ENCODE measurements around the gene COMMD1.
"Not testable (repeated sequence)": the region's sequence is repeated elsewhere in the genome, so short reads cannot be mapped to it uniquely, and the experiment has no call there.

COMMD1 gene

GRCh38 chr2:62074233-62074632, 168.8 kb downstream of the COMMD1 start:
- DNase-seq (ENCODE audit: low read depth in 2 of 2), result no peak

GRCh38 chr2:62076980-62077638, 171.6 kb downstream of the COMMD1 start:
- DNase-seq (ENCODE audit: low read depth in 2 of 2), result no peak

- no peak for DNase-seq (ENCODE audit: low read depth in 2 of 2)
Measured at GRCh38 chr2:62084801-62085200, 179.3 kb downstream of the COMMD1 start.

DNA sequence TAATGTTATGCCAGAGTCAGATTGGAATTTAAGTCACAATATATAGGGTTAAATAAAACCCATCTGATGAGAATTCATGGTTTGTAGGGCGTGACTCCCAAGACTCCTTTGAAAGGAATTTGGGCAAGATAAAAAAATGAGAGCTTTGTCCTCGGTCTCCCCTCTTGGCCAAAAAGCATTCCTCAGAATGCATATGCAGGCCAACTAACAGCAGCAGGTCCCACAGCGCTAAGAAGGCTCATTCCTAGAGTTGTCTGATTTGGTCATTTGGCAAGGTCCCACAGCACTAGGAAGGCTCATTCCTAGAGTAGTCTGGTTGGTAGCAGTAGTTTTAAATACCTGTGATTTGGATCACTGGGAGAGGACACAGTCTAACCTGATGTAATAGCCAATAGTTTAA, 184.2 kb downstream of the COMMD1 start:
- DNase-seq (ENCODE audit: low read depth in 2 of 2), result no peak

DNA sequence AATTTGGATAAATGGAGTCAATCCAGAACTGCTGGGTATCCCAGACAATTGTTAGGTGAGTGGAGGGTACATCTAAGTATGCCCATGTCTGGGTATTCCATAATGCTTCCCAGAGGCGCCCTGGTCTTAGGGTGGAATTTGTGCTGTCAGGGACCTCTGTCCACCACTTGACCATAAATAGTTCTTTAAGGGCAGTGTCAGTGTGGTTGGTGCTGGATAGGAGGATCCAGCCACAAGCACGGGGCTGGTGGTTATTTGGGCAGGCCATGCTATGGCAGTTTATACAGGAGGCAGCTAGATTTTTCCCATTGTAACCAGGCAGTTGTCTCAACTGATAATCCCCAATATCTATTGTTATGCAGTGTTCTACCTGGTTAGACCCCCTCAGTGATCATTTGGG, 186.0 kb downstream of the COMMD1 start:
- DNase-seq (ENCODE audit: low read depth in 2 of 2), result no peak

GRCh38 chr2:62099050-62099449, 193.6 kb downstream of the COMMD1 start:
- DNase-seq (ENCODE audit: low read depth in 2 of 2), result no peak

DNA sequence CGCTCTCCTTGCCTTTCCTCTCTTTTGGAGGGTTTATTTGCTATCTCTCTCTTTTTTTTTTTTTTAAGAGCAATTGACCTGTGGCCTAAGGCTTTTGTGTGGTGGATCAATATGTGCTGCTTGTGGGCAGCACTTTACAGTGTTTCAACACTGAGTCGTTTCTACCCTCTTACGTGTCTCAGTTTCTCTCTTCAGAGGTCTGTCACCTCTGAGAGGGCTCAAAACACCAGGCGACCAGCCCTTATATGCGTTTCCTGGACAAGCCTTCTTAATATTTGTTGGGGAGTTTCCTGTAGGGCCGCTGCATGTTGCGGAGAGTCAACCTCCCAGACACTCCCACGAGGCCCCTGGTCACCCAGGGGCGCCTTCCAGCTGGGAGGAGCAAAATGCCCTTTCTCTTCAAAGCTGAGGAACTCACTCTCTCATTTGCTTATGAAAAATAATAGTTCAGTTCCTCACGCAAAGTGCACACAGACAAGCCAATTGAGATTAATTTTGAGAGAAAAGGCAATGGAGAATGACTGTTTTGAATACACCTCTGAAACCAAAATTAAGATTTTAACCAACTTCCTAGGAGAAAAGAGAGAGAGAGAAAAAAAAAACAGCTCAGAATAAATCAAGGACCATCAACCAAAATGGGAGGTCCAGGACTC, 194.2 kb downstream of the COMMD1 start:
- no peak for DNase-seq (ENCODE audit: low read depth in 2 of 2)

DNA sequence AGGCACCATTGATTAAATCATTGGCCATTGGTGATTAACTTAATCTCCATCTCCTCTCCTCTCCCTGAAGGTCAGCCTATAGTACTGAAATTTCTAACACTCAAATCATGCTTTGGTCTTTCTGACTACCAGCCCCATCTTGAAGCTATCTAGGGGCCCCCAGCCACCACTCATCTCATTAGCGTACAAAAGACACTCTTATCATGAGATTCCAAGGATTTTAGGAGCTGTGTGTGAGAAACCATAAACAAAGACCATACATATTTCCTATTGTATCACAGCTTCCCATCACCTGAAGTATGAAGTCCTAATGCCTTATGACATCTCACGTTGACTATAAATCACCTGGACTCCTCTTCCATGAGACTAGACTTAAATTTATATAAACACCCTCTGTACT, 196.4 kb downstream of the COMMD1 start:
- DNase-seq (ENCODE audit: low read depth in 2 of 2), result no peak

DNA sequence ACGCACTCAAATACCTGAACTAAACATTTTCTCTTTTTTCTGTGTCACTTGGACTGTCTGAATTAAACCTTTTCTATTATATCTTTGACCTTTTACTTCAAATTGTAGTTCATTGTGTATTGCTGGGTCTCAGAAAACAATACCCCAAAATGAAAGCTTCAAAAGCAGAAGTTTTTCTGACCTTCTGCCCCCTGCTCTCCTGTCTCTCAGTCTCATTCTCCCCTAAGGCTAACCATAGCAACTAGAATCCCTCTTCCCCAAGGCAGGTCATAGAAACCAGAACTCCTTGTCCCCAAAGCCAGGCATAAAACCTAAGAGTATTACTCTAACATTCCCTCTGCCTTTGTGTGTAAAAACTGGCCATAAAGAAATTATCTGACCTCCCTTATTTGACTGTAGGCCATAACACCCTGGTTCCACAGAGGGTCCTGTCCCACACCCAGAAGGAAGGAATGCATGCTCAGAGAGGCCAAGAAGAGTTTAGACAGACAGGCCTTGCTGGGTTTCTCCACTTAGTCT, 197.0 kb downstream of the COMMD1 start:
- DNase-seq (ENCODE audit: low read depth in 2 of 2), result no peak

DNA sequence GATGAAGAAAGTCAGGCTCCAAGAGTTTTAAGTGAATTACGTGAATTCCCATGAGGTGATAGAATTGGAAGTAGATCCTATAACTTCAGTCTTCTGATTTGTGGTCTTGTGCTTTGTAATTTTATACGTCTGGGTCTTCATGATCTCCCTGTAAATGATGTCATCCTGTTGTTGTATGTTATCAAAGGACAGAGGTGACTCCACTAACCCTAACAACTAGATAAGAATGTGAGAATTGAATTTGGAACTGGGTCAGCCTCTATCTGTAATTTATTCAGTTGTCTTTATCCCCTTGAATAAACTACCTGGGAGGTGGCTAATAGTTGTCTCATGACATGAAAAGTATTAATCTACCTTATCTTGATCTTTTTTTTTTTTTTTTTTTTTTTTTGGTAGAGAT, 204.1 kb downstream of the COMMD1 start:
- DNase-seq (ENCODE audit: low read depth in 2 of 2), result no peak

DNA sequence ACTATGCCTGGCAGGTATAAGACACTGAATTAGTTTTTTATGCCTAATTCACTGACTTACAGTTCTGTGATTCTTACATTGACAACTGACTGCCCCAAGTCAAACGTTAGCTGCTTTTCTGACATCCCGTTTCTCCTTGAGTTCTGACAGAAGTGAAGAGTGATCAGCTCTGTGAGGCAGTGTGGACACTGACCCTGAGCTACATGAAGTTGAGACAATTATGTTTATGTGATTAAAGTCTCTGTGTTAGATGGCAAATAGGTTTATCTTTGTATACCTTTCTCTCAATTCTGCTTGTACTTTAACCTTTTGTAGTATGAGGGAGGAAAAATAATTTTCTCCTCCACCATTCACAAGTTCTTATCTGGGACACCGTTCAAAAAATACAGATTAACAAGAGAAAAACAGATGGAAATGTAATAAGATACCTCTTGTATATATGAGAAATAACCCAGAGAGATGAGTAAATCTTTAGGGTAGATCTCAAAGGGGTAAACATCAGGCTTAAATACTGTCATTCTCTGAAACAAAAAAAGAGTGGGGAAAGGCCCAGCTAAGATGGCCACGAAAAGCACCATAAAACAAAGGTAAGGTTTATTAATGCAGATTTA, 205.0 kb downstream of the COMMD1 start:
- no peak for DNase-seq (ENCODE audit: low read depth in 2 of 2)

DNA sequence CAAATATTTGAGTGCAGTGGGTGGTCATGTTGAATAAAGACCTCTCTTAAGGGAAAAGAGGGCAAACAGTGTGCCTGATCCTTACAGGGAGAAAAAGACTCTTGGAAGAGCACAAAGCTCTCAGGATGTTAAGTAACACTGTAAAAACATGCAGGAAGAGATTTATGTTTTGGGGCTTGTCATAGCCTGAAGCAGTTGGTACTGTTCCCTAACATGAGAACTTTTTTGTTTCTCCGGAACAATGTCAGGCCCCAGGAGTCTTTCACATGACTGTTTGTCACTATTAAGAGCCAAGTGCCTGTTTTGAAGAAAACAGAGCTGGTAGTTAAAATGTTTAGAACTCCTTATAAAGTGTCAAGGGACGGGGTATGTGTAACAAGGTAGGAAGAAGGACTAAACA, 206.7 kb downstream of the COMMD1 start:
- no peak for DNase-seq (ENCODE audit: low read depth in 2 of 2)

DNA sequence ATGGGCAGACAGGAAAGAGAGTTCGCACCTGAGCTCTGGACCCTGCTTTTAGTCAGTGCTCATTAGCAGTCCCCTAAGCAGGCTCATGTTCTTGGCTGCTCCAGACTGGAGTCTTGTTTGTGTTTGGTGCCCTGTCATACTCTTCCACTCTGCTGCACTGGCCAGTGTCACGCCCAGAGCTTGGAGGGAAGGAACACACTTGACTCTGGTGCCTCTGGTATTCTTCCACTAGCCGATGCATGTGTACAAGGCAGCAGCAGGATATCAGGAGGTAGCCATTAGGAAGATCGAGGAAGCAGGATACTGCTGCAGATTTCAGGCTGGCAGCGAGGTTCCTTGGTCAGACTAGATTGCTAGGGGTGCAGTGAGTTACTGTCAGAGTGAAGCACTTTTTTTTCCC, 209.1 kb downstream of the COMMD1 start:
- no peak for DNase-seq (ENCODE audit: low read depth in 2 of 2)

GRCh38 chr2:62116983-62117382, 211.5 kb downstream of the COMMD1 start:
- no peak for DNase-seq (ENCODE audit: low read depth in 2 of 2)

GRCh38 chr2:62118160-62118559, 212.7 kb downstream of the COMMD1 start:
- DNase-seq (ENCODE audit: low read depth in 2 of 2), result no peak

- DNase-seq (ENCODE audit: low read depth in 2 of 2), result no peak
Measured at GRCh38 chr2:62119311-62119974, 214.0 kb downstream of the COMMD1 start.

- not testable (repeated sequence) for DNase-seq (ENCODE audit: low read depth in 2 of 2)
Measured at GRCh38 chr2:62126239-62126638, 220.8 kb downstream of the COMMD1 start.

DNA sequence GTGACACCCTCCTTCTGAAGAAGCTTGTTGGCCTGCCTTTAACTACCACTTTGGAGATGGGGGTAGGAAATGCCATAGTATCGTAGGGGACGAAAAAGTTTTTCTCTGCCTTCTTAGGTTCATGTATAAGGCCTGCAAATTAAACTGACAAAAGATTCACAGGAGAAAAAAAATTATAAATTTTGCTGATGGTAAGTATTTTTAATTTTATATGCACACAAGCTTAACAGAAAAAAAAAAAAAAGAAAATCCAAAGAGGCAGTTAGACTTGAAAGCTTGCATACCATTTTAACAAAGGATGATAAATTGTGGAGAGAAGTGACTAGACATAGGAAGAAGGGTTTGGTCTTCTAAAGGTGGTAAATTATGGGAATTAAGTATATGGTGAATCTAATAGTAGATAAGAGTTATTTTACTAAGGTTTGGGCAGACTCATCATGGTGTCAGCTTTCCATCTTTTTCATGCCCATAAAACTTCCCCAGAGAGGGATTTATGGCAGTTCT, 227.9 kb downstream of the COMMD1 start:
- no peak for DNase-seq (ENCODE audit: low read depth in 2 of 2)

DNA sequence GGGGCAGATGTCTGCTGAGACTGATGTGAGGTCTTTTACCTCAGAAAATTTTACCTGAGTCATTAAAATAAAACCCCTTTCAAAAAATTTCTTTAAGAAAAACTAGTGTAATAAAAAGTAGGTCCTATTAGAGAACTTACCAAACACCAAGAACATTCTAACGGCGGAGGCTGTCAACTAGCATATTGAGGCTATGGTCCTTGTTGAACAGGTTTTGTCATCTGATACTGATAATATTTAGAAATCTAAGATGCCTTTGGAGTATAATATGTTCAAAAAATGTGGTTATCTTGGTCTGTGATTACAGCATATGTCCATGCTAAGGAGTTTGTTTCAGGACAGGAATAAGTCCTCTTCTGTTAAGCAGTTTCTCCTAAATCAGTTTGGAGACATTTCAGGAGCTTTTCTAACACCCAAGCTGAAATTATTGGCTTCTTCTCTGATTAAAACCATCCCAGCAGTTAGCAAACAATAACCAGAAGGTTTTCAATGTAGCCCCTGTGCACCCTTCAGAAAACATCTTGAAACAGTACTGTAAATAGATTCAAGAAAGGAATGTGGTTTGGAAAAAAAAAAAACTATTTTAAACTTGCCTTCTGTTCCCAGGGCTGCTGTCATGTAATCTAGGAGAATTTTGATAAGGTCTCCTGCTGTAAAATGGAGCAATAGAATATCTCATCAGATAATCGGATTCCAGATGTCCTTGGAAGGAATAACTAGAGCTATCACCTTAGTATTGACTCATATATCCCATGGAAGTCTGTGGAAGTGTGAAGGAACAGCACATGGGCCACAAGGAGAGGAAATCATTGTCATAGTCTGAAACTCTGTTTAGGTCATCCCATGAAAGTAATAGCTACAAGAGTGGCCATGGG, 231.7 kb downstream of the COMMD1 start:
- no peak for DNase-seq (ENCODE audit: low read depth in 2 of 2)

GRCh38 chr2:62140426-62141141, 235.1 kb downstream of the COMMD1 start:
- no peak for DNase-seq (ENCODE audit: low read depth in 2 of 2)

All from stimulated activated CD4-positive, alpha-beta T cell treated with anti-CD3 and anti-CD28 coated beads, Interleukin-4, amount 100 ng/mL, for 48 hours (primary cell).